Measurements from ENCODE around the gene SDK1.
"Not testable (repeated sequence)": the region's sequence is repeated elsewhere in the genome, so short reads cannot be mapped to it uniquely, and the experiment has no call there.

The SDK1 gene

GRCh38 chr7:4307316-4308204 lies 1006.5 kb downstream of the SDK1 start:
- no peak for DNase-seq

- DNase-seq = no peak
Measured at GRCh38 chr7:4308205-4308590, 1007.1 kb downstream of the SDK1 start.

- DNase-seq = not testable (repeated sequence)
Measured at GRCh38 chr7:4313911-4314310, 1012.9 kb downstream of the SDK1 start.

GRCh38 chr7:4314316-4314715 lies 1013.3 kb downstream of the SDK1 start:
- DNase-seq = not testable (repeated sequence)
